Middle frontal gyrus (tissue), 1 donor: ENCODE data around the gene UBXN1.
"Not testable (repeated sequence)": the region's sequence is repeated elsewhere in the genome, so short reads cannot be mapped to it uniquely, and the experiment has no call there.

Source experiments
- DNase-seq: peaks from one replicate; pipeline ENCODE4 v3.0.0-alpha.2; 2015; ENCODE audit warnings: low spot score; ENCODE audit errors: extremely low spot score

UBXN1 gene

GRCh38 chr11:62708793-62709192 lies 29.9 kb upstream of the UBXN1 start:
- no peak for DNase-seq

DNA sequence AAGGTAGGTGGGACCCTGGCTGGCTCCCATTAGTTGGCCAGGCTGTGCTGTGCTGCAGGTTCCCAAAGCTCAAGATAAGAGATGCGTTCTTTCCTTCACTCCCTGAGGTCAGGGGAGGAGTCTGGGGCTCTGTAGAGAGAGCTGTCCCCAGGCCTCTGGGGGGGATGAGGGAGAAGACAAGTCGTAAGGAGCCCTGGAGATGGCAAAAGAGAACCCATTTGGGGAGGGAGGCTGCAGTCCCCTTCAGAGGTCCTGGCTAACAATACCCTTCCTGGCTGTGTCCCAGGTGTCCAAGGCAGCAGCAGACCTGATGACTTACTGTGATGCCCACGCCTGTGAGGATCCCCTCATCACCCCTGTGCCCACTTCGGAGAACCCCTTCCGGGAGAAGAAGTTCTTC lies 29.5 kb upstream of the UBXN1 start:
- DNase-seq, result no peak

- DNase-seq, result peak; percentile 81
These were observed 28.5 kb upstream of the UBXN1 start, which contains the start of the genes BSCL2 and GNG3 for GRCh38 chr11:62707277-62707861. TSS of gene BSCL2 (minus strand) at chr11:62707424. CDS start at chr11:62707195, 229 bp downstream. TSS of gene GNG3 (plus strand) at chr11:62707676. CDS start at chr11:62708296, 620 bp downstream.

- no peak for DNase-seq
These were observed 28.0 kb upstream of the UBXN1 start for GRCh38 chr11:62706850-62707247.

DNA sequence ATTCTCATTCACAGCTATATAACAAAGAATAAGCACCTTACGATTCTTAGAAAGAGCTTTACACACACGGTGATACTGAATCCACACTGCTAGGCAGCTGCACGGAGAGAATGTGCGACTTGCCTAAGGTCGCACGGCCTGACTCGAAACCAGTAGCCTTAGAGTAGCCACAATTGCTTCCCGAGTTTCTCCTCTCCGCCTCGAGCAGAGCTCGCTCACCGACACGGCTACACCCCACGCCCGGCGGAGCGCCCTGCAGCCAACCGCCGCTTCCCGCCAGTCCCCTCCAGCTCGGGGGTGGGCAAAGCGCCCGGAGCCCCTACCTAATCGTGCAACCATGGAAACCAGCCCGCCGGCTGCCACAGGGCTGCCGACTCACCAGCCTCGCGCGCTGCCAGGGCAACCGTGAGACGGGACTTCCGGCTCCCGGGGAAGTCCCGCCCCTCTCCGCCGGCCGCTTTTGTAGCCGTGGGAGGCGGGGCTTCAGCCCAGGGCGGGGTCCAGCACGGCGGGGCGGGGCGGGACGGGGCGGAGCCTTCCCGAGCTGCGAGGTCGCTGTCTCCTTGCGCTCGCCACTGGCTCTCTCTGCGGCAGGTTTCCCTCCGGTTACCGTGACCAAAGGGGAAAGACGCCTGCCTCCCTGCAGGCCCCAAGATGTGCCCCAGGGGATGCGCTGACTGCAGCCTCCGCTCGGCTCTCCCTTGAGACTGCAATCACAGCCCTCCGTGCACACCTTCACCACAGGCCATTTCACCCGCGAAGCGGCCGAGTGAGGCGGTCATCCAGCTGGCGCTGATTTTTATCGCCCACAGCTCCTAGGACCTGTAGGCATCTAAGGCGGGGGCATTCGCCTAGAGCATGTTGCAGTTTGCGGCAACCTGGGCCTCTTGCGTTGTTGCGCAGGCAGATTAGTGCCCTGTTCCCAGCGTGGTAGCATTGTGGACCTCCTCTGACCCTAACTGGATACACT lies 27.3 kb upstream of the UBXN1 start:
- DNase-seq, result peak; percentile 88

GRCh38 chr11:62705413-62705812 lies 26.5 kb upstream of the UBXN1 start:
- no peak for DNase-seq

- not testable (repeated sequence) for DNase-seq
These were observed 25.0 kb upstream of the UBXN1 start for GRCh38 chr11:62703921-62704320.

- DNase-seq, result no peak
These were observed 23.4 kb upstream of the UBXN1 start for GRCh38 chr11:62702246-62702645.

GRCh38 chr11:62694455-62695167 lies 15.7 kb upstream of the UBXN1 start:
- no peak for DNase-seq

GRCh38 chr11:62693624-62694023 lies 14.8 kb upstream of the UBXN1 start:
- not testable (repeated sequence) for DNase-seq

GRCh38 chr11:62689421-62690183 lies 10.7 kb upstream of the UBXN1 start, which contains the start of gene LRRN4CL:
TSS of gene LRRN4CL (minus strand) at chr11:62689530. CDS start at chr11:62688508, 1,022 bp downstream.
- DNase-seq, result peak; percentile 31

DNA sequence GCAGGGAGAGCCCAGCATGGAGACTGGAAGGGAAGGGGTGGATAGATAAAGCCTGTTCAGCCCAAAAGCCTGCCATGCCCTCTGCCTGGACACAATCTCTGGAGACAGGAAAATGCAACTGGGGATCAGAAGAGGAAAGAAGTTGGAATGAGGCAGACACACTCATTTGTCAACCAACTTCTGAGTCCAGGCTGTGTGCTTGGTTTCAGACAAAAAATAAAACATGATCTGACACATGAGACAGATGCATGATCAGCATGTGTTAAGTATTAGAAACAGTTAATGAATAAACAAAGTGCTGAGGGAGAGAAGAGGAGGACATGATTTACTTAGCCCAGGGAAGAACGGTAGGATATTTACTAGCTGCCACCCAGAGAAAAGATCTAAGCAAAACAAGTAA lies 9.6 kb upstream of the UBXN1 start:
- no peak for DNase-seq

DNA sequence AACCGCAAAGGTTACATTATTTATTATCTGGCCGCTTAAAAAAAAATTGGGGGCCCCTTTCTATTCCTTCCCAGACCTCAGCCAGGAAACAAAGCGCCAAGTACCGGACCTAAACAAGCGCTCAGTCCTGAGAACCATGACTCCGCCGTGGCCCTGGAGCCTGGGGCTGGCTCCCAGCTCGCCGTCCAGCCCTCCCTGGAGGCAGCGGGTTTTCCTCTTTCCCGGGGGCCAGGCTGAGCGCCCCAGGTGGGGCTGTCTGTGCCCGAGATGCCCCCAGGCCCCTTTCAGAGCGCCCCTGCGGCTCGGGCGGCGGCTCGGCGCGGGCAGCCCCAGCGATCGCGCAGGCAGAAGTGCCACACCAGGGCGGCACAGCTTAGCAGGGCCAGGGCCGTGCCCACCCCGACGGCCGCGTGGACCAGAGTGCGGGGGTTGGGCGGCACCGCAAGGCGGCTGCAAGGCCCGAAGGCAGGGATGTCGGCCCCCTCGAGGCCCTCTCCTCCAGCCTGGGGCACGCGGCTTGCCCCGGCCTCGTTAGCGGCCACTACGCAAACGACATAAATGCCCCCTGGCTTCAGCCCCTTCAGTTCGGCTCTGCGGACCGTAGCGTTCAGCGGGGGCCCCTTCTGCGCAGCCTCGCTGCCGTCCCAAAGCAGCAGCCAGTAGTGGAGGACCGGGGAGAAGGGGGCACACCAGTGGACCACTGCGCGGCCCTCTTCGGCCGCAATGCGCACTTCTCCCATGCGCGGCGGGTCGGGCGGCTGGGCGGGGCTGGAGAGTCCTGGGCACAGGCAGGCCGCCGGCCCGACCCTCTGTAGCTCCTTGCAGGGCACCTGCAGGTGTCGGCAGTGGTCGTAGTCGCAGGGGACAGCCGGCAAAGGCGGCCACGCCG lies 8.9 kb upstream of the UBXN1 start:
- DNase-seq, result no peak

- no peak for DNase-seq
These were observed 3.6 kb upstream of the UBXN1 start for GRCh38 chr11:62682518-62682917.

GRCh38 chr11:62680825-62681240 lies 2.0 kb upstream of the UBXN1 start:
- DNase-seq, result no peak

DNA sequence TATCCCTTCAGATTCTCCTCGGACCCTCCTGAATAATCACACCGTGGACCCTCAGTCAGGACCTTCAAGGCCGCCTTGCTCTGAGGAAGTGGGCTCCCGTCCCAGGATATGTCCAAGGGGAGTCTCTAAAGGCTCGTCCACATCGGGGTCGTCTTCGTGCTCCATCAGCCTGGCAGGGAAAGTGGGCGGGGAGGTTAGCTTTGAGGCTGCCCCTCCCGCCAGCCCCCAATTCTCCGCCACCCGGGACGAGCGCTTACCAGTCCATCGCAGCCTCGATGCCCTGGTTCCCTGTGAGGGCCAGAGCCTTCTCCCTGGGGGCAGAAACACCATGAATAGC lies 472 bp downstream of the UBXN1 start:
- DNase-seq, result no peak

- no peak for DNase-seq
These were observed 1.2 kb downstream of the UBXN1 start for GRCh38 chr11:62677714-62678113.

GRCh38 chr11:62677156-62677555 lies 1.7 kb downstream of the UBXN1 start:
- DNase-seq, result no peak

DNA sequence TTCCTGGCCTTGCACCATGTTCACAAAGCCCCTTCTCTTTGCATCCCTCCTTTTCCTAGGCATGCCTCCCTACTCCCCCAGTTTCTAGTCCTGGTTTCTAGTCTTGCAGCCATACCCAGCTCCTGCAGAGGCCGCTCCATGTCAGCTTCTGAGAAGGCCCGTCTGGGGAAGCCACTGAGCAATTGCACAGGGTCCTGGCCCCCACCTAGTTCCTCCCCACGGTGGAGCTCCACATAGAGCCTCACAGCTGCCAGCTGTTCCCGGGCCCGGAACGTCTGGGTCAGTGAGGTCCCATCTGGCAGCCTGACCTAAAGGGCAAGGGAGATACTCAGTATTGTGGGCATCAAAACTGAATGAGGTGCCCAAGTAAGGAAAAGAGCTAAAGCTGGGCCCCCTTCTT lies 2.2 kb downstream of the UBXN1 start:
- DNase-seq, result no peak

DNA sequence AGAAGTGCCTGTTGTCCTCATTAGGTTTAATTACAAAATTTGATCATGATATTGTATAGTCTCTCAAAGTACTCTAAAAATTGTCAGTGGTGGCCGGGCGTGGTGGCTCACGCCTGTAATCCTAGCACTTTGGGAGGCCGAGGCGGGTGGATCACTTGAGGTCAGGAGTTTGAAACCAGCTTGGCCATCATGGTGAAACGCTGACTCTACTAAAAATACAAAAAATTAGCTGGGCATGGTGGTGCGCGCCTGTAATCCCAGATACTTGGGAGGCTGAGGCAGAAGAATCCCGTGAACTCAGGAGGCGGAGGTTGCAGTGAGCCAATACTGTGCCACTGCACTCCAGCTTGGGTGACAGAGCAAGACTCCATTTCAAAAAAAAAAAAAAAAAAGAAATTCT lies 3.5 kb downstream of the UBXN1 start:
- DNase-seq, result not testable (repeated sequence)
